Stimulated activated naive B cell treated with anti-CD40 and anti-IgM and Interleukin-4, amounts not matched to agents 10 μg/mL and 1 μg/mL and 100 μg/mL, for 72 hours (primary cell): ENCODE results near the gene ATG14.
"Not testable (repeated sequence)": the region's sequence is repeated elsewhere in the genome, so short reads cannot be mapped to it uniquely, and the experiment has no call there.

Experiments
- ATAC-seq, 2 donors: fragments of 150-1000 bp; cut with Tn5 transposase; replicated peaks; 2 replicates each; pipeline ENCODE4 v1.10.0; 2021; ENCODE audit warnings: moderate library complexity in 1 of 2
- DNase-seq: peaks from one replicate; pipeline ENCODE4 v3.0.0; 2021
- H3K27ac Mint-ChIP-seq: one replicate; pipeline ENCODE4 v1.8.0; 2022; ENCODE audit warnings: mild to moderate bottlenecking, mixed read lengths
- H3K27me3 Mint-ChIP-seq, 2 donors: one replicate each; pipeline ENCODE4 v1.8.0; 2022; ENCODE audit warnings: mixed read lengths in 2 of 2
- H3K36me3 Mint-ChIP-seq, 2 donors: one replicate each; pipeline ENCODE4 v1.8.0; 2022; ENCODE audit warnings: mixed read lengths in 2 of 2, mild to moderate bottlenecking in 1 of 2
- H3K4me1 Mint-ChIP-seq, 2 donors: one replicate each; pipeline ENCODE4 v1.8.0; 2022; ENCODE audit warnings: mixed read lengths in 2 of 2, mild to moderate bottlenecking in 1 of 2
- H3K4me3 Mint-ChIP-seq, 2 donors: one replicate each; pipeline ENCODE4 v1.8.0; 2022; ENCODE audit warnings: mild to moderate bottlenecking in 2 of 2, mixed read lengths in 2 of 2, moderate library complexity in 1 of 2
- H3K9me3 Mint-ChIP-seq, 2 donors: one replicate each; pipeline ENCODE4 v1.8.0; 2022; ENCODE audit warnings: mixed read lengths in 2 of 2, mild to moderate bottlenecking in 1 of 2

The ATG14 gene

DNA sequence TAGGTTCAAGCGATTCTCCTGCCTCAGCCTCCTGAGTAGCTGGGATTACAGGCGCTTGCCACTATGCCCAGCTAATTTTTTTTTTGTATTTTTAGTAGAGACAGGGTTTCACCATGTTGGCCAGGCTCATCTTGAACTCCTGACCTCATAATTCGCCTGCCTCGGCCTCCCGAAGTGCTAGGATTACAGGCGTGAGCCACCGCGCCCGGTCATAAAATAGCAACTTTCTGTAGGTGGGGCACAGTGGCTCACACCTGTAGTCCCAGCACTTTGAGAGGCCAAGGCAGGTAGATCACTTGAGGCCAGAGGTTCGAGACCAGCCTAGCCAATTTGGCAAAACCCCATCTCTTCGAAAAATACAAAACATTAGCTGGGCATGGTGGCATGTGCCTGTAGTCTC, 10.7 kb upstream of the ATG14 start:
- H3K4me3 Mint-ChIP-seq, H3K27ac Mint-ChIP-seq, H3K9me3 Mint-ChIP-seq, H3K27me3 Mint-ChIP-seq, H3K36me3 Mint-ChIP-seq, DNase-seq, ATAC-seq, H3K4me1 Mint-ChIP-seq: not testable (repeated sequence)

DNA sequence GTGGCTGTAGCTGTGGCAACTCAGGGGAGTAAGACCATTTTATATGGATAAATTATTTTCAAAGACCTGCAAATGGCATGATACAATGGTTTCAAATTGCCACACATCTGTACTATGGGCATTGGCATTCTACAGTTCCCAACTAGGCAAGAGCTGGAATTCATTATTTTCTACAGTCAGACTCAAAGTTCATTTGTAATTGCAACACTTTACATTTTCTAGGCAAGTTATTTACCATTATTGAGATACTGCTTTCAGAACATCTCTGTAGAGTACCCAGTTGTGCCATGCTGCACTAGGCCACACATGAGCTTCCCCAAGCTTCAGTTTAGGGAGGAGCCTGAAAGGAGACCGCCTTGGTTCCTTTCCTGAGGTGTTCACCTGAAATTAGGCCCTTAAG, 8.0 kb upstream of the ATG14 start:
- ATAC-seq: no peak
- peaks cover 0 to 8% of the 10 kb centered on the region in 2 donors for H3K27me3 Mint-ChIP-seq
- H3K4me3 Mint-ChIP-seq: no peak overlapping the region
- no peaks in the 10 kb centered on the region for H3K36me3 Mint-ChIP-seq
- no peaks in the 10 kb centered on the region for H3K4me1 Mint-ChIP-seq
- no peak overlapping the region for H3K27ac Mint-ChIP-seq
- no peak for DNase-seq
- no peaks in the 10 kb centered on the region for H3K9me3 Mint-ChIP-seq

DNA sequence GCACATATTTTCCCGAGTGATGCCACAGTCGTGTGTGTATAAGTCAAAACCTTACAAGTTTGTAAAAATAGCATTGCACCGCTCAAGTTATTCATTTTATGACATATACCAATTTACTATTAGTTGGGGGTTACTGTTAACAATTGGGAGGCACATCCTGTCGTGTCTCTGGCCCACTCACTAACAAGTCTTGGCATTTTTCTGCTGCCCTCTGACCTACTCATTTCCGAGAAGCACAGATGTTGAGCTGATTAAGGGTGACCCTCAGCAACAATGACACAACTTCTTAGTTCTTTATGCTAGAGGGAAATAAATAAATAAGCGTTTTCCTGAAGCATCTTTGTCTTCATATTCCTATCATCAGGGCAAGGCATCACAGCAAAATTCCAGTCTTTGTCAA, 6.8 kb upstream of the ATG14 start:
- H3K27ac Mint-ChIP-seq: no peak overlapping the region
- H3K9me3 Mint-ChIP-seq: no peaks in the 10 kb centered on the region
- H3K36me3 Mint-ChIP-seq: no peaks in the 10 kb centered on the region
- no peak overlapping the region for H3K4me3 Mint-ChIP-seq
- ATAC-seq (no peak), DNase-seq (no peak)
- no peaks in the 10 kb centered on the region for H3K4me1 Mint-ChIP-seq
- H3K27me3 Mint-ChIP-seq: peaks cover 5 to 8% of the 10 kb centered on the region in 2 donors

DNA sequence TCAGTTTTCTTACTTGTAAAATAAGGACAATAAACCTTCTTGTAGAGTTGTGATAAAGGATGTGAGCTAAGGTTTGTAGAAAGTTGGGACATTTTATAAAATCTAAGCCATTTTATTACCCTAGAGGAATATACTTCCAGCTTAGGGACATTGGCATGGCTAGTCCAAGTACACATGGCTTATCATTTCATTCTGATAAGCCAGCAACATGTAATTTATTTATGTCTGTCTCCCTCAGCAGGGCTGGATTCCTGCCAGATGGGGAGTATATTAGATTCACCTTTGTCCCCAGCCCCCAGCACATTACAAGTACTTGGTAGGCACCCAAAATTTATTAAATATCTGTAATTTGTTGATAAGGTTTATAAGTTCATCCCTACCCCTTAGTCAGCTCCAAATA, 6.3 kb upstream of the ATG14 start:
- Mint-ChIP-seq H3K4me1 (no peaks in the 10 kb centered on the region), H3K27me3 (peaks cover 5 to 8% of the 10 kb centered on the region in 2 donors), H3K36me3 (no peaks in the 10 kb centered on the region), H3K9me3 (no peaks in the 10 kb centered on the region), H3K4me3 (no peak overlapping the region), H3K27ac (no peak overlapping the region)
- DNase-seq (no peak), ATAC-seq (no peak)

DNA sequence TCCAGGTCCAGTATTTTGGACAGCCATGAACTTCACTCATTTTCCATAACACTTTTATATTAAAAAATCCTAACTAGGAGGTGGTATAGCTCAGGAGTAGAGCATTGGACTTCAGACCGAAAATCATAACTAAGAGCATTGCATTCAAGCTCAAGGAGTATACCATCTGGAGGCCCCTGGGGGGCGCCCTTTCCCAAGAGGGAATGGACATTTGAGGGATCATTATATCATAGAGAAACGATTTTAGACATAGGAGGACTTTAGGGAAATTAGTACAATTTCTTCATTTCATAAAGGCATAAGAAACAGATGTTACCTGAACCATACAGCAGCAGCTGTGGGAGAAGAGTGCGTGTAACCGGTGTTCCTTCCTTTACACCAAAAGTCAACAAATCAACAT, 5.2 kb upstream of the ATG14 start:
- H3K27me3 Mint-ChIP-seq: peaks cover 5 to 8% of the 10 kb centered on the region in 2 donors
- no peak overlapping the region for H3K4me3 Mint-ChIP-seq
- no peak overlapping the region for H3K27ac Mint-ChIP-seq
- ATAC-seq: no peak
- H3K9me3 Mint-ChIP-seq: no peaks in the 10 kb centered on the region
- H3K4me1 Mint-ChIP-seq: peaks cover 0 to 6% of the 10 kb centered on the region in 2 donors
- no peak for DNase-seq
- H3K36me3 Mint-ChIP-seq: no peaks in the 10 kb centered on the region

DNA sequence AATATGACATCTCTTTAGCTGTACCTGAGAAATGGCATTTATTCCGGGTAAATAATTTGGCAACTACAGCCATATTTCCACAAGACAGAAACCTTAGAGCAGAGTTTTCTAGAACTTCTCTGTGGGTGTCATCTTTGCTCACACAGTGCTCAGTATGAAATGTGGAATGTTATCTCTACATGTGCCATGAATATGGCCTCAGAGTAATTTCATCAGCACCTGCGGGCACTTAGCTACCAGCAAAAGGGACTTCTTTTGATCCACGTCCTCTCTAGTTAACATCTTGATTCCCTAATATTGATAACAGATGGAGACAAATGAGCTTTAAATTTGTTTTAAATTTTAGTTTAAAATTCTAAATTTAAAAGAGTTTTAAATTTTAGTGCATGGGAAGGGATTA, 2.9 kb upstream of the ATG14 start:
- no peaks in the 10 kb centered on the region for H3K36me3 Mint-ChIP-seq
- no peak for ATAC-seq
- H3K27me3 Mint-ChIP-seq: peaks cover 5 to 8% of the 10 kb centered on the region in 2 donors
- H3K9me3 Mint-ChIP-seq: no peaks in the 10 kb centered on the region
- H3K4me1 Mint-ChIP-seq: peaks cover 6 to 24% of the 10 kb centered on the region in 2 donors
- no peak for DNase-seq
- no peak overlapping the region for H3K4me3 Mint-ChIP-seq
- no peak overlapping the region for H3K27ac Mint-ChIP-seq

DNA sequence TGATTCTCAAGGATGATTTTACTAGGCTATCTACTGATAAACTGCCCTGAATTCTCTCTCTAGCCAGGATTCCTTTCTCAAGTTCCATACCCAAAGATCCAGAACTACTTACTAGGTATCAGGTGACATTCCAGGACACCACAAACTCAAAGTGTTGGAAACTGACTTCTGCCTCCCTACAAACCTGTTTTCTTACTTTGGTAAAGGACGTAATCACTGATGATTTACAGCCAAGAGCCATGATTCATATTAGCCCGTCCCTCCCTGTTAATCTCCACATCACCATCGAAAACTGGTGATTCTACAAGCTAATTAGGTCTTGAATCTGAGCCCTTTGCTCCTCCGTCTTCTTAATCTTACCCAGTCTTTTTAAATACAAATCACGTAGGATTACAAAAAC, 1.0 kb upstream of the ATG14 start:
- Mint-ChIP-seq H3K4me1 (peaks cover 12 to 35% of the 10 kb centered on the region in 2 donors), H3K4me3 (peak overlapping the region in 1 of 2 donors; percentile 96), H3K9me3 (no peaks in the 10 kb centered on the region), H3K27me3 (peaks cover 5 to 8% of the 10 kb centered on the region in 2 donors), H3K36me3 (peaks cover 1 to 2% of the 10 kb centered on the region in 2 donors), H3K27ac (no peak overlapping the region)
- DNase-seq (no peak), ATAC-seq (no peak)

DNA sequence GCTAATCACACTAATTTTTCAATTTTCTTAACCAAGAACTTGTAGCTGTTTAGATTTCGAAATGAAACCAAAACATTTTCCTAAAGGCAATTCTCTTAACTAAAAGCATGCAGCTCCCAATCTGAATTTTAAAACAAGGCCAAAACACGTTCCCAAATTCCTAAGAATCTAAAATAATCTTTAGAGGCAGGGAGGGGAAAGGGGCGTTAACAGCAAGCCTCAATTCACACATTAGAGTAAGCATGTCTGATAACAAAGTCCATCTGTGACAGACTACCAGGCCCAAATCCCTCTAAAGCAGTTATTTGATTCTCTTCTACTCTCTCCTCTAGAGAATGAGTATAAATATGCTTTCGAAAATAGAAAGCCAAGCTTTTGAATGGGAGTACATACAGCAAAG, 754 bp downstream of the ATG14 start:
- Mint-ChIP-seq H3K27me3 (peaks cover 5 to 8% of the 10 kb centered on the region in 2 donors), H3K4me3 (peak overlapping the region; percentile 92 to 96), H3K9me3 (no peaks in the 10 kb centered on the region), H3K36me3 (peaks cover 2 to 4% of the 10 kb centered on the region in 2 donors), H3K27ac (peak overlapping the region; percentile 95), H3K4me1 (peaks cover 12 to 39% of the 10 kb centered on the region in 2 donors)
- DNase-seq: no peak
- ATAC-seq: no peak

DNA sequence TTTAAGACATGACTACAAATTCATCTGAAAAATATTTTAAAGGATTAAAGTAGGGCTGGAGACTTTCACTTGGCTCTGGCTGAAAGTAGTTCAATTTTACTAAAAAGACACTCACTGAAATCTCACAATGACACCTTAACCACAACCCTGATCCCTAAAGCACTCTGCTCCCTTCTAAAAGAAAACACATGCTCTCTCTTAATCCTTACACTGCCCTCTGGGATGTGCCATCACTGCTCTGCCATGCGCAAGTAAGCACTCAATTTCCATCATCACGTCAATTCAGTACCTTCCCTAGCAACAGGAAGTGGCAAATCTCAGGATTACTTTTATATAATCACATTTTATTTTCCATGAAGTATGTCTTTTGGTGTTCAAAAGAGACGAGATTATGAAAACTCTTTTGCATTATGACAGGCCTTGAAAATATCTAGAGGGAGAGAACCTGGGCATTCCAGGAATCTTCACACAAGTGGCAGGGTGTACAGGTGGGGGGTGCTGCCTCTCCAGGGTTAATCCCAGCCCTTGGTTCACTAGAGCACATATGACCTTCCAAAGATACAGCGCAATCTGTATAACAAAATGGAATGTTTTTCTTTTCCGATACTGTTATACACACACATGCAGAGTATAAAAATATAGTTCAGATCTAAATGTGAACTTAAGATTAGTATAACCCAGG, 7.3 kb downstream of the ATG14 start:
- Mint-ChIP-seq H3K27ac (no peak overlapping the region), H3K27me3 (no peaks in the 10 kb centered on the region), H3K9me3 (no peaks in the 10 kb centered on the region), H3K4me3 (no peak overlapping the region), H3K36me3 (peaks cover 2 to 4% of the 10 kb centered on the region in 2 donors), H3K4me1 (peaks cover 10 to 23% of the 10 kb centered on the region in 2 donors)
- DNase-seq: no peak
- ATAC-seq: no peak

DNA sequence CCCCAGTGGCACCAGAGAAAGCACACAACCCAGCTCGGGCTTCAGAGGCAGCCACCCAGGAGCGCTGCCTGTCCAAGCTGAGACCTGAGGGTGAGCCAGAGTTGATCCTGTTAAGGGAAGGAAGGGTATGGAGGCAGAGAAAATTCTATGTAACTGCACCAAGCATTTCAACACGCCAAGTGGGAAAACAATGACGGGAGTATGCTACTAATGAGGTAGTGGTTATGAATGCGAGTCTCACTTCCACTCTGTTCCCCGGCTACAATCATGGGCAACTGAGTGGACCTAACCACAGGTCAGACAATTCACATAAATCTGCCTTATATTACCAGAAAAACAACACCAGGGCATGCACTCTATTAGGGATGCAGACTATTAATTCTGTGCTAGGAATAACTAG, 9.9 kb downstream of the ATG14 start:
- ATAC-seq (no peak), DNase-seq (no peak)
- Mint-ChIP-seq H3K4me1 (peaks cover 8 to 10% of the 10 kb centered on the region in 2 donors), H3K27me3 (no peaks in the 10 kb centered on the region), H3K27ac (no peak overlapping the region), H3K36me3 (peaks cover 6 to 8% of the 10 kb centered on the region in 2 donors), H3K9me3 (no peaks in the 10 kb centered on the region), H3K4me3 (no peak overlapping the region)

DNA sequence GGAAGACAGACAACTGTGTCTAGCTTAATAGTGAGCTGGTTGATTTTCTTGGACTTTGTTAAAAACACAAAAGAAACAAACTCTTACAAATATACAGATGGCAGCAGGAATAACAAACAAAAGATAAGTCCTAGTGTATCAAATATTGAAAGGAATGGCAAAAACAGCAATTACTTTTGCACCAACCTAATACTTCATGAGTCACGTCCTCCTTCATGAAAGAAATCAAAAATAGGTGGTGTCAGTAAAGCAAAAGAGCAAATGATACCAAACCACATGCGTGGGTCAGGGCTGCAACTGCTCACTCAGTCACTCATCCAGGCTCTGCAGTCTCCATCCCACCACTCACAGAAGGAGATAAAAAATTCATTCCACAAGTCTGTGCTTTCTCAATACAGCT, 11.8 kb downstream of the ATG14 start:
- Mint-ChIP-seq H3K27ac (no peak overlapping the region), H3K9me3 (no peaks in the 10 kb centered on the region), H3K4me3 (no peak overlapping the region), H3K27me3 (no peaks in the 10 kb centered on the region), H3K36me3 (peaks cover 13 to 18% of the 10 kb centered on the region in 2 donors), H3K4me1 (peaks cover 8 to 9% of the 10 kb centered on the region in 2 donors)
- ATAC-seq (no peak), DNase-seq (no peak)

DNA sequence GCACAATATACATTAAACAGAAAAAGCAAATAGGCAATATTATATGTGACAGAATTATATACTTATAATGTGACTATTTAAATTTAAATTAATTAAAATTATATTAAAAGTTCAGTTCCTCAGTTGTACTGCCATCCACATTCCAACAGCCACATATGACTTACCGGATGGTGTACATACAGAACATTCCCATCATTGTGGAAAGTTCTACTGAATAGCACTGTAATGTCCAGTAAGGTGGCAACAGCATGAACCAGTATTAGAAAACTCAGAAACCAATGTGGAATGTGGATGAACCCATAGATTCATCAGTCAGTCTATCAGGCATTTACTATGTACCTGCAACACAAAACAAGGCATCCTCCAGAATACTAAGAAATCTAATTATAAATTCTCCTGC, 12.4 kb downstream of the ATG14 start:
- no peak overlapping the region for H3K4me3 Mint-ChIP-seq
- ATAC-seq (no peak), DNase-seq (no peak)
- H3K9me3 Mint-ChIP-seq: no peaks in the 10 kb centered on the region
- no peaks in the 10 kb centered on the region for H3K27me3 Mint-ChIP-seq
- H3K36me3 Mint-ChIP-seq: peaks cover 15 to 19% of the 10 kb centered on the region in 2 donors
- no peak overlapping the region for H3K27ac Mint-ChIP-seq
- H3K4me1 Mint-ChIP-seq: peaks cover 3 to 7% of the 10 kb centered on the region in 2 donors

DNA sequence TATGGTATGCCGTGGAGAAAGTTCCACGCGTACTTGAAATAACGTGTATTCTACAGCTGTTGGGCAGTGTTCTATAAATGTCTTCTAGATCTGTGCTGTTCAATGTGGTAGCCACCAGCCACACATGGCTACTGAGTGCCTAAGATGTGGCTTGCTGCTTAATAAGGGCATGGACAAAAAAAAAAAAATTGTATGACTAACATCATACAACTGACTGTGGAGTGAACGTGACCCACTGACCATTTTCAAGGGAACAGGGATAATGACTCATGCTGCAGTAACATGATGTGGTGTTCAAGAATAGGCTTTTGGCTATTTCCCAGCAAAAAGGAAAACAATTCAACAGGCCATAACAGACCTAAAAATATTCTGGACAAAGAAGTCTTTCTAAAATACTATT, 13.0 kb downstream of the ATG14 start:
- Mint-ChIP-seq H3K4me1 (peaks cover 0 to 7% of the 10 kb centered on the region in 2 donors), H3K27me3 (no peaks in the 10 kb centered on the region), H3K27ac (peak overlapping the region; percentile 37), H3K36me3 (peaks cover 15 to 19% of the 10 kb centered on the region in 2 donors), H3K4me3 (no peak overlapping the region), H3K9me3 (no peaks in the 10 kb centered on the region)
- no peak for ATAC-seq
- no peak for DNase-seq

DNA sequence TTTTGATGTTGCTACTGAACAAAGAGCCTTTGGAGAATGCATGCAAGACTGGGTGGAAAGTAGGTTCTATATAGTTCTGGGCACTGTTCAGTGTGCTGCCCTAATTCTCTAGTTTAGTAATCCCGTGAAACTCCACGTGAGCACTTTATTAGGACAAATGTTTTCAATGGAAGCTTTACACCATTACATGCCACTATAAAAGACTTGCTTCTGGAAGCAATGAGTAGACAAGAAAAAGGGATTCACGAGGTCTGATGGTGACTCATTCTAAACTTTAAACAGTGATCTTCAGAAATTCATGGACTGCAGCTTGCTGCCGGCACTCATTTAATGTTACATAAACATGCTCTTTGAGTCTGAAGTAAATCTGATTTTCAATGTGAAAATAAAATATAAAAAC, 22.3 kb downstream of the ATG14 start:
- no peak overlapping the region for H3K4me3 Mint-ChIP-seq
- H3K36me3 Mint-ChIP-seq: peaks cover 27 to 28% of the 10 kb centered on the region in 2 donors
- no peaks in the 10 kb centered on the region for H3K27me3 Mint-ChIP-seq
- DNase-seq: no peak
- peaks cover 0 to 5% of the 10 kb centered on the region in 2 donors for H3K4me1 Mint-ChIP-seq
- ATAC-seq: no peak
- no peak overlapping the region for H3K27ac Mint-ChIP-seq
- no peaks in the 10 kb centered on the region for H3K9me3 Mint-ChIP-seq

DNA sequence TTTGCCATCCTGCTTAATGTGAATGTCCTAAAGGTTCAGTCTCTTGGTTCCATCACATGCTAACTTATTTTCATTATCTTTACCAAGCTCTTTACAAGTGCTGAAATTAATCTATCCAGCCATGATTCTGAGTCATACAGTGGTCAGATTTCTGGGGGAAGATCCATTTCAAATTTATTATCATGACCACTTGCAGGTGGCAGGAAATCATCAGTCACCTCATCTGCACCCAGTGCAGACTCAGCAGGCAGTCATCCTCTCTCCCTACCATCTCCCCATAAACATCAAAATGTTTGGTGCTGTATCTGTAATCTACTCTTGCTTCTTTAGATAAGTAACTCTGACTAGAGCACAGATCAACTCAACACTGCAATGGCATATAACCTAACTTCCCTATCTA, 23.5 kb downstream of the ATG14 start:
- Mint-ChIP-seq H3K27me3 (no peaks in the 10 kb centered on the region), H3K4me3 (no peak overlapping the region), H3K9me3 (no peaks in the 10 kb centered on the region), H3K36me3 (peaks cover 31 to 34% of the 10 kb centered on the region in 2 donors), H3K27ac (no peak overlapping the region), H3K4me1 (peaks cover 0 to 5% of the 10 kb centered on the region in 2 donors)
- ATAC-seq: no peak
- no peak for DNase-seq
